NCI-H1694 treated with DMSO at 0.1 percent for 48 hours (cell line): ENCODE data around the gene MRPL17.

Experiments
- DNase-seq: peaks from one replicate; lab custom pipeline; 2025; lab: John Stamatoyannopoulos, UW

Gene MRPL17

DNA sequence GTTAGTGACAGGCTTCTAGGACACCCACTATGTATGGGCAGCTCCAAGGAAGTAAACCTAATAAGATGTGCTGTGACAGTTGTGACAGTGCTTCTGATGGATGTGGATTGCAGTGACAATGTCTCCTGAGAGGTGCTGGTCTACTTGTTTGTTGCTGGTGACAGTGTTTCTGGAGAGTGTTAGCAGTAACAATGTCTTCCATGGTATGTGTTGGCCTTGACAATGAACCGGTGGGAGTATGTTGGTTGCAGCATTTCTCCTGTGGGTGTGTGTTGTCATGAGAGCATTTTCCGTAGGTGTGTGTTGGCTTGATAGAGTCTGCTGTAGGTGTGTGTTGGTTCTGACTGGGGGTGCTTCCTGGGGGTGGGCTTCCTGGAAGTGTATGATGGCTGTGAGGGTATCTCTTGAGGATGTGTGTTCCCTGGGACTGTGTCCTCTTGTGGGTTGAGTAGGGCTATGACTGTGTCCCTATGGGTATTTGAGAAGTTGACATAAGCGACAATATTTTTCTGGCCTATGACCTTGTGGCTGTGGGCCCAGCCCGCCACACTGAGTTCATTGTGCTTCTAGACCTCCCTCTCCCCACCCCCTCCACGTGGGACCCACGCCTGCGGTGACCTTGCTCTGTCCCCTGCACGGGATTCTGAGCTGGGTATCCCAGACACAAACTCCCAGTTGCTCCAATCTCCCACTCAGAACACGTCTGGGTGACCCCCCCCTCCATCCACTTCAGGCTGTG lies 28.7 kb downstream of the MRPL17 start:
- no peak for DNase-seq

DNA sequence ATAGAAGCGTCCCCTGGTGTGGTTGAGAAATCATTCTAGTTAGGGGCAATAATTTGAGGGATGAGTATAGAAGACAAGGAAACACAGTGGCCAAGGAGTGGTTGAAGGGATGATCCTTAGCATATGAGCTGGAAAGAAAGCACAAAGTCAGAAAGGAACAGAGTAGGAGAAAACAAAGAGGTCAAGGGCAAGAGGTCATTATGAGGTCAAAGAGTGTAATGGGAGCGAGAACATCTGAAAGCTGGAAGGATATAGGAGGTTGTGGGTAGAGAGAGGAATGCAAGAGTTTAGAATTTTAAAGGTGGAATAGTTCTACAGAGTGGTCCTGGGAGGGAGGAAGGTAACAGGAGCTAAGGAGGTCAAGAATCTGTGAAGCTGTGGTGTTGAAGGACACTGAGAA lies 29.5 kb downstream of the MRPL17 start:
- no peak for DNase-seq

DNA sequence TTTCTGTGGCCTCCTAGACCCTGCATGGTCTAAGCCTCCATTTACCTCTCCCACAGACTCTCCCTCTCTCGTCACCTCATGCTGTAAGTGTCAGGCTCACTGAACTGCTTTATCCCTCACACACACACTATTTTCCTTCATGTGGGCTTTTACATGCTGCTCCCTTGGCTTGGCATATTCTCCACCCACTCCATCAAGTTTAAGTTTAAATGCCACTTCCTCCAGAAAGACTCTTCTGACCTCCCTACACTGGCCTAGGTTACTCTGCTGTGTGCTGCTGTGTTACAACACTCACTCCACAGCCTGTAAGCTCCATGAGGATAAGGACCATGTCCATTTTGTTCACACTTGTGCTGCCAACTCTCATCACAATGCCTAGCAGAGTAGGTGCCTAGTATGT lies 30.0 kb downstream of the MRPL17 start:
- DNase-seq: no peak

DNA sequence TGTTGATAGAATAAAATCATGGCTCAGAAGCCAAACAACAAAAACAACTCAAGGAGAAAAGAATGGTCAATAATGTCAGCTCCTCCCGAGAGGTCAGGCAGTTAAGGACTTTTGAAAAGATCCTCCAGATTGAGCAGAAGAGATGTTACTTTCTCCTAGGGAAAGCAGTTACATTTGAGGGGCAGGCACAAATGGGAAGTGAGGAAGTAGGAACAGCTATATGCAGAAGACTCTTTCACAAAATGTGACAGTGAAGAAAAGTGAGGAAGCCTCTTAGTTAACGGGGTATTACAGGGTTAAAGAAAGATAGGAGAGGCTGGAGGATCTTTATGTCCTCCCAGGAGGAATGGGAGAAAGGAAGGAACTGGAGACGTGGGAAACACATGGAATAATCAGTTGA lies 31.0 kb downstream of the MRPL17 start:
- DNase-seq: no peak

DNA sequence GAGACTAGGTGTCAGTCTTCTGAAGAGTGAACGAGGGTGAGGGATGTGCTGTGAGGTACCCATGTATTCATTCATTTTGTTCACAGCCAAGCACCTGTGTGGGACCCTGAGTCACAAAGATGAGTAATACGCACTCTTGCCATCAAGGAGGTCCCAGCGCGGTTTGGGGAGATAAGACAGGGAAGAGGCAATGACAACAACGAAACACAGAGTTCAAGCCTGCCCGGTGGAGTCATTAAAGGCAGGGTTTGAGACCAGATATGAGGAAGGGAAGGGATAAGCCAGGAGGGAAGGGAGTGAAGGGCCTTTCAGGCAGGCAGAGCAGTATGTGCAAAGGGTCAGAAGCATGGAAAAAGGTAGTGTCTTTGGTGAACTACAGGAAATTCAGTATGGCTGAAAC lies 32.2 kb downstream of the MRPL17 start:
- no peak for DNase-seq

DNA sequence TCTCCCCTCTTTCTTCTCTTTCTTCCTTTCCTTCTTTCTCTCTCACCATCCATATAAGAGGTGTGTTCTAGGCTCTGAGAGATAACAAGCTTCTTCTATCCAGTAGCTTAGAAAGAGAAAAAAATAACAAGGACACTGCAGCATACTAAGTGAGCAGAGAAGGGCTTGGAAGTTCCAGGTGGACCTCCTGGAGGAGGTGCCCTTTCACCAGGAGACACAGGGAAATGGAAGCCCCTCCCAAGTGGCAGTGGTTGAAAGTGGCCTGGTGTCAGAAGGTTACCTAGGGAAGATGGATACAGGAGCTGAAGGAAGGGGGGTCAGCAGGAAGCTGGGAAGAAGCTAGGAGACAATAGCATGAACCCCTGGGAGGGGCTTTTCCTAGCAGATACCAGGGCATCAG lies 33.0 kb downstream of the MRPL17 start:
- no peak for DNase-seq

DNA sequence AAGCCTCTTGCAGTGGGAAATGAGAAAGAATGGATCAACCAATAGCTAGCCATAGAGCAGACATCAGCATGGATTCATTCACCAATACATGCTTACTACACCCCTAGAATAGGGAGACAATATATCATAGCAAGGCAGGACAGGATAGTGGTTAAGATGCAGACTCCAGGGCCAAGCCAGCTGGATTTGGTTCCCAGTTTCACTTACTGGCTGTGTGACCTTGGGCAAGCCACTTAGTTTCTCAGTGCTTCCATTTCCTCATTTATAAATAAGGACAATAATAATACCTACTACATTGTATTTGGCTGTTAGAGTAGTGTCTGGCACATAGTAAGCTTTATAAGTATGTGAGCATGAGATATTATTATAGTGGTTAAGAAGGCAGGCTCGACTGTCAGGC lies 34.6 kb downstream of the MRPL17 start:
- no peak for DNase-seq

DNA sequence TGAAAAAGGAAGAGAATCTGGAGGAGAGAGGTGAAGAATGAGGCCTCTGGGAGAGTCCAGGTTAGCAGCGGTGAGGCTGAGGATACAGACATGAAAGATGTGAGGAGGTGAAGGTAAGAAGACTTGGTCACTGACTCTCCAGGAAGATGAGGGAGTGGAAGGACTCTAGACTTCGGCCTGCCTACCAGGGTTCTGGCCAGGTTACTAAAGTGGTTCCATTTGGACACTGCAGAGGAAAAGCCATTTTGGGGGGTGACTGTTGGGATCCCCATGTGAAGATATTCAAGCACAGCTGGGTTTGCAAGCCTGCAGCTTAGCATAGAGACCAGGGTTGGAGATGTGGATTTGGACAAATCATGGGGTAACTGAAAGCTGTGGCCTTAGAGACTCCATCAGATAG lies 35.3 kb downstream of the MRPL17 start:
- DNase-seq: no peak

DNA sequence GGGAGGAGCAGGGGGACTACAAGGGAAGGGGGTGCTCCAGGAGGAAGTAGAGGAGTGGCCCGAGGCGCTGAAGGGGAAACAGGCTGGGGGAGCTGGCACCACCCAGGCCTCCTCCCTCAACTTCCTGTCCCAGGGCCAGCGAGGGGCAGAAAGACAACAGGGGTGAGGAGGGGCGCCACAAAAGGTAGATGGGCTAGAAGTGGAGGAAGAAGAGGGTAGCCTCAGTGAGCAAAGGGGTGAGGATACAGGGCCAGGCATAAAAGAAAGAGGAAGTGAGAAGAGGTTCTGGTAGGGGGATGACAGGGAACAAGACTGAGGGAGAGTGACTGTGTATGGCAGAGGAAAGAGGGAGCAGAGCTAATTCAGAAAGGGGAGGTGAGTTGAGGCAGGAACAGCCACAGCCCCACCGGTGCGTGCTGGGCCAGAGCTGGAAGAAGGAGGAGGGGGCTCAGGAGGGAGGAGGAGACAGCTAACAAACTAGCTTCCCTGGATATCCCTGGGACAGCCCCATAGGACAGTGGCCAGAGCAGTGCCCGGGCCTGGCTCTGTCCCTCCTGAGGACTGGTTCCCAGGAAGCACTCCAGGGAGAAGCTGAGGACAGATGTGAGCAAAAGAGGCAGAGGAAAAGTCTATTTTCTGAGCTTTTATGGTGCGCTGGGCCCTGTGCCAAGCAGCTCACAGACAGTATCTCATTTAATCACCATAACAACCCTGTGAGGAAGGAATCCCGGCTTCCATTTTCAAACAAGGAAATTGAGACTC lies 36.0 kb downstream of the MRPL17 start:
- no peak for DNase-seq

DNA sequence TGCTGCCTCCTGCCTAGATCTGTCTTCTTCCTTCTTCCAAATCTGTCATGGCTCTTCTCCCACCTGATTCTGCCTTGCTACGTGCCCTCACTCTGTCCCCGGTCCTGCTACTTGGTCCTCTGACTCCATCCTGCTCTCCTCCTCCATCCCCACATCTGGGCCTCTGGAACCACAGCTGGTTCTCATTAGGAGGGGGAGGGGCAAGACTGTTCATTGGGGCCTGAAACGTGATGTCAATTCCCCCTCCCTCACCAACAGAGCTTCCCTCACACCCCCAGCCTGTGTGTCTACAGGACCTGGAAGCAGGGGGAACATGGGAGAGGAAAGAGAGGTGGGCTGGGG lies 36.6 kb downstream of the MRPL17 start:
- no peak for DNase-seq

DNA sequence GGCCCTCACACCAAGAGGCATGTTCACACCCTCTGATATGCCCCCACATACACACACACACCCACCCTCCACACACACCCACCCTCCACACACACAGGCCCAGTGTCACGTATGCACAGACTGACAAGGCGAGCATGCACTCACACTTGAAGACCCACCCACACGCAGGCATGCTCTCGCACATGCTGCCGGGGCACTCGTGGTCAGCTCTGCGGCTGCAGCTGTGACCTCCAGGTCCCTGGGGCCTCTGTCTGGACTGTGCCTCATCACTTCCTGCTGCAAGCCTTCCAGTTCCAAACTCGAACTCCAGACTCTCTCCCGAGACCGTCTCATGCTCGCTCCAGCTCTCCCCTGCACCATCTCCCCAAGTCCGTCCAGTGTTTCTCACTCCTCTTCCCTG lies 37.1 kb downstream of the MRPL17 start:
- DNase-seq: no peak

DNA sequence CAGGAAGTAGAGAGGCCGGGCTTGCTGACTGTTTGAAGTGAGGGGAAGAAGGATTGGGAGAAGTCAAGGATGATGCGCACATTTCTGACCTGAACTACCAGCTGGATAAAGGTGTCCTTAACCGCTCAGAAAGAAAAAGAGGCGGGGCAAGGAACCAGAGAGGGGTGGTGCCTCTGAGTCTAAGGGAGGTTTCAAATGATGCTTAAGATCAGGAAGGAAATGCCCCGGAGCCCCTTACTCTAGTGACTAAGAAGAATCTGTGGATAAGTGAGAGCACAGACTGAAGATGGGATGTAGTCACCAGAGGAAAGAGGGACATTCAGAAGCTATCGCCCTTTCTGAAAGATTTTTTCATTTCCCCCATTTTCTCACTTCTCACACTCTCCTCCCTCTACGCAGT lies 40.2 kb downstream of the MRPL17 start:
- no peak for DNase-seq

DNA sequence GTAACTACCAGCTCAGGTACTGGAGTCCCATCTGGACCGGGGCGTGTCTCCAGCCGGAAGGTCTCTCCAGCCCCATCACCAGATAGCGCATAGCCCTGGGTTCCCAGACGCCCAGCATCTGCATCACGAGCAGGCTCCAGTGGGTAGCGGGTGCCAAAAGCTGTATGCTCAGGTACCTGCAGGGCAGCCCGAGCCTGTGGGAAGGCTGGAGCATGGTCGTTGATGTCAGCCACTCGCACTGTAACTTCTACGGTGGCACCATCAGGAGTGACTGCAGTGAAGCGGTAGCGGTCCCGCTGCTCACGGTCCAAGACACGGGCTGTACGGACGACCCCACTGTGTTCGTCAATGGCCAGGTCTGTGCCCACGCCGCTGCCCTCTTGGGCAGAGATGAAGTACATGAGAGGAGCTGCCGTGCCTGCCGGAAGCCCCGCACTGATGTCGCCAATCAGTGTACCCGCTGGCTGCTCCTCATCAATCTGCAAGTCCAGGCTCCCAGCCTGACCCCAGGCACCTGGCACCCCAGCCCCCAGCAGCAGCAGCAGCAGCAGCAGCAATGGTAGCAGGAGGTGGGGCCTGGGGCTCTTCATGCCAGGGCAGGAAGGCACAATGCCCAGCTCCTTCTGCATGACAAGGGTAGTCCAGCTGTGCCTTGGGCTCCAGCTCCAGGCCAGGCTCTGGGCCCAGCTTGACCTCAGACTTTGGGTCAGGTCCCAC lies 42.0 kb downstream of the MRPL17 start:
- DNase-seq: no peak

DNA sequence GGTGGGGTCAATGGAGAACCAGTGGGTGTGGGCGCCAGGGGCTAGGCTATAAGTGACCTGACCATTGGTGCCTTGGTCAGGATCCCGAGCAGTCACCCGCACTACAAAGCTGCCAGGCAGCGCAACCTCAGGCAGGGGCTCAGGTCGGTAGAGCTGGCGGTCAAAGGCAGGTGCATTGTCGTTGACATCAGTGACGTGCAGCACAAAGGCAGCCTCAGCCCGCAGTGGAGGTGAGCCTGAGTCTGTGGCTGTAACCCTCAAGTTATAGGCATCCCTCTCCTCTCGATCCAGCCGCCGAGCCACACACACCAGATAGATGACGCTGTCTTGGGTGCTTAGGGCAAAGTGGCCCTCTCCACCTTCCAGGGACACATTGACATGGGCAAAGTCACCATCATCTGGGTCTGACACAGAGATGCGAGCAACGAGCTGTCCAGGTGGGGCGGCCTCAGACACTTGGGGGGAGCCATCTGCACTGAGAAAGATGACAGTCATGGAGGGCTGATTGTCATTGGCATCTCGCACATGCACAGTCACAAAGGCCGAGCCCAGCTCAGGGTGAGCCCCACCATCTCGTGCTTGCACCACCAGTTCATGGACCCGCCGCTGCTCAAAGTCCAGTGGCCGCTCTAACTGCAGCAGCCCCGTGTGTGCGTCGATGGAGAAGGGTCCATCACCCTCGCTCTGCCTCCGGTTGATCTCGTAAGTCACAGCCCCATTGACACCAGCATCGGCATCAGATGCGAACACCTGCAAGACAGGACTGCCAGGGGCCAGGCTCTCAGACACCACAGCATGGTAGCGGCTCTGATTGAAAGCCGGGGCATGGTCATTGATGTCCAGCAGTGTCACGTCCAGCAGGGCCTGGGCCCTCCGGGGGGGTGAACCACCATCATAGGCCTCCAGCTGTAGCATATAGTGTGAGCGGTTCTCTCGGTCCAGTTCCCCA lies 42.8 kb downstream of the MRPL17 start:
- DNase-seq: no peak

DNA sequence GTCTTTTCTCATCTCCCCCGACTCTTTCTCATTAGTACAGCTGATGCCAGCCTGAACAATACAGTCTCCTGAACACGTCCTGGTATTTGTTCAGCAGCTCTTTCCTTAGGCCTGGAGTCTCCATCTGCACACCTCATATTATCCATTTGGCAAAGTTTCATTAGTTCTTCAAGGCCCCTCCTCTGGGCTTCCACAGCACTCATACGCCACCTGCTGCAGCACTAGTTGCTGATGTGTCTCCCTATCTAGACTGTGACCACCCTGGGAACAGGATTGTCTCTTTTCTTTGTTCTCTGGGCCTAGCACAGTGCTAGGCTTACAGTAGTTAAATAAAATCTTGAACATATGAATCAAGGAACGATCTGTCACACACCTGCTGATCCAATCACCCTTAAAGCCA lies 44.7 kb downstream of the MRPL17 start:
- DNase-seq: no peak

DNA sequence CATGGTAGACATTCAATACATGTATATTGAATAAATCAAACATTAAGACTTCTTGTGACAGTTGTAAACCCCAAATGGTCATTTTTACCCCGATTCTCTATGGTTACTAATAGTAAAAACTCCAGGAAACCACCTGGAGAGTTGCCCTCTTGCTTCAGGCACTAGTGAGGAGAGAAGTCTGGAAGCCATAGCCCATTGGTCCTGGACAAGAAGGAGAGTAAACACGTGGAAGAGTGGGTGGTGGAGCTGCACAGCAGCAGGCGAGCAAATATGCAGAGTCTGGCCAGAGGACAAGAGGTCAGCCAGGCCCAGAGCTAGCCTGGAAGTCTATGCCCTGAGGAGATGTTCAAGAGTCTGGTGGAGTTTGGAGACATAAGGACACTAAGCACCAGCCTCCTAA lies 45.3 kb downstream of the MRPL17 start:
- DNase-seq: no peak

DNA sequence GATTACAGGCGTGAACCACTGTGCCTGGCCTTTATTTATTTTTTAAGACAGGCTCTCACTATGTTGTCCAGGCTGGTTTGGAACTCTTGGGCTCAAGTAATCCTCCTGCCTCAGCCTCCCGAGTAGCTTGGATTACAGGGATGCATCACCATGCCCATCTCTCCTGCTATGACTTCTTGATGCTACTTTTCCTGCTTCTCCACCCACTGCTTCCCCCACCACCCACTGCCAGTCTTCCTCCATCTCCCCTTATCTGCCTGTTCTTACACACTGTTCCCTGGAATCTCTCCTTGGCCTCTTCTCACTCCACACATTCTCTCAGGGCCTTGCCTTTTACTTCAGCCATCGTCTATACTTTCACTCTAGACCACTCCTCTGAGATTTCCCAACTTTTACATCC lies 46.7 kb downstream of the MRPL17 start:
- no peak for DNase-seq

DNA sequence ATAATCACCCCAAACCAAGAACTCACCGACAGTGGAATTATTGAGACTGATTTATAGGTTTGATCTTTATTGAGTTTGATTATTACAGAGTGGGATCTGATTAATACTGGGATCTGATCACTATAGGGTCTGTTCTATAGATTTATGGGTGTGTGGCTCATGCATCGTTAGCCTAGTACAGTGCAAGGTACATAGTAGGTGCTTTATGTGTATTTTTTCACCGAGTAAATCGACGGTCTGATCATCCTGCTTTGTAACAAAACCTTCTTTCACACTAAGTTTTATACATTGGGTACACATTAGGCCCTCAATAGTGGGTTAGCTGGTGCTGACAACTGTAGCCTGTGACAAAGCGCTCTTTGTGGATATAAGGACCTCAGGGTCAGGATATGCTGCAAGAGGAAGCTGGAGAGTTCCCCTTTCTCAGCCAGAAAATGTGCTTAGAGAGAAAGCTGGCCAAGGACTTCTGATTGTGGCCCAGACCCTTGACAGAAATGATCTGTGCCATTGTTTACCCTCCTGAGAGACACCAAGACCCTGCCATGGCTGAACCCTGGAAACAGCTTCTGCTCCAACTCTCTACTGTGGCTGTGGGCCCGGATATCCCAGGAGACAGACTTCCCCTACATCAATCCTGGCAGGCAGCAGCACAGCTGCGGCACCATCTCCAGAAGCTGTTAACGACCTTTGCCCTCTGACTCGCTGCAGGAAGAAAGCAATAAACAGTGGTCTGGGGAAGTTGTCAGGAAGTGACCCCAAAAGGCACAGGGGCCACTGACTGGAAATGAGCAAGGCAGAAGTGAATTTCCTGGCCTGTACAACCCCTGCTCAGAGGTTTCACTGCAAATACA lies 47.8 kb downstream of the MRPL17 start:
- no peak for DNase-seq

DNA sequence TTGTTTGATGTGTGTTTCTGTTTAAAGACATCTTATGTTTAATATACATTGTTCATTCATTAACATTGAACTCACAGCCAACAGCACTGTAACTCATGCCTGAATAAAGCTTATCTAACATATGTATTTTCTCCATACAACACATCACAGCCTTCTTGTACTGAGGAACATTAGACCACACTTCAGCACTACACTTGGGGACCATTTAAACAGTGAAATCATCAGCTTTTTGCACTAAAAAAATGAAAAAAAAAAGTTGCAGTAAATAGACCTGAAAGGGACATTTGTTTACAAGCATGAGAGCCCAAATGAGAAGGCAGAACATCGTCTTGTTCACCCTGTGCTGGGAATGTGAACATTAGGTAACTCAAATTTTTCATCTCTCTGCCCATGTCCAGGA lies 48.6 kb downstream of the MRPL17 start:
- no peak for DNase-seq

DNA sequence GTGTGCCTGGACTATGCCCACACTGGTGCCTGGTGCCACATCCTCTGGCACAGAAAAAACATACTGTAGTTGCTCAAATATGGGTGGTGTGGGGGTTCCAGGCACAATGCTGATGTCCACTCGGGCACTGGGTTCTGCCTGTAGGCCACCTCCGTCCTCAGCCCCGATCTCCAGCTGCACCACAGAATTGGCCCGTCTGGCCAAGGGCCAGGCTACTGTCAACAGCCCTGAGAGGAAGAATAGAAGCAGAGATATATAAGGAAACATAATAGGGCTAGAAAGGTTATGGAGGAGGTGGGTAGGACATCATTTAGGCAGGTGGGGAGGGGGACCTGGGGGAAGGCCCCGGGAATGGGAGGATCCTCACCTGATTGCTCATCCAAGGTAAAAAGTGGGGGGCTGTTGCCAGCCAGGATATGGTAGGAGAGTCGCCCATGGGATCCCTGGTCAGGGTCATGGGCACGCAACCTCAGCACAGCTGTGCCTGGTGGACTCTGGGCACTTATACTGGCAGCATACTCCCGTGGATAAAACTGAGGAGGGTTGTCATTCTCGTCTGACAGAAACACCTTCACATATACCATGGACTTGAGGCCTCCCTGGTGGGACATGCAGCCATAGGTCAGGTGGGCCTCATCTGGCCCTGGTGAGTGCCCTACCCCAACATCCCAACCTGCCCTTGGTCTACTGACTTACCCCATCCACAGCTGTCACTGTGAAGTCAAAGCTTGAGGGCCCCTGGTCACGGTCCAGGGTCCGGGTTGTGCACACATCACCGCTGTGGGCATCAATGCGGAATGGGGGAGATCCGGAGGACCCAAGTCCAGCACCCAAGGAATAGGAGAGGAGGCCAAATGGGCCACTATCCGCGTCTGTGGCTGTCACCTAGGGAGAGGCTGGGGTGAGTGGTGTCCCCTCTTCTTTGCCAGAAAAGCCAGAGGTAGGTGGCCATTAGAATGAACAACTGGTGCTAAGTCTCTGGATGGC lies 49.4 kb downstream of the MRPL17 start:
- DNase-seq: no peak
